GM18519 (cell line): Measurements from ENCODE around the gene TBC1D3G.
"Not testable (repeated sequence)": the region's sequence is repeated elsewhere in the genome, so short reads cannot be mapped to it uniquely, and the experiment has no call there.

ENCODE experiments used
- ATAC-seq: cut with Tn5 transposase; IDR thresholded peaks from one replicate; pipeline ENCODE4 v1.9.1; 2021; ENCODE audit warnings: mild to moderate bottlenecking, moderate library complexity; ENCODE audit not compliant: unreplicated experiment, low FRiP score

The TBC1D3G gene

DNA sequence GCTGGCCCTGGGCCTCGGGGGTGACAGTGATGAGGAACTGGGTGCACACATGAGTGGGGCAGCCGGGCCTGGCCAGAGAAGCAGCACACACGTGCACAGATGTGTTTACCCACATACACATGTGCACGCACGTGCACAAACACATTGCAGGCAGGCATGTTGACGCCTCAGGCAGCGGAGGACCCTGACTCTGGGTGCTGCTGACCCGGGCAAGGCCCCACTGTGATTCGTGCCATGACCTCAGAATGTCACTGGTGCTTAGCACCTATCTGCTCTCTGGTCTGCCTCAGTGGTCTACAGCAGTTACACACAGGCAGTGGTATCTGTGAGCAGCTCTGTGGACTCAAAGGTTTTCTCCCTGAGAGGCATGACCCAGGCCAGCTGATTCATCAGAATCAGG lies at the start of gene TBC1D3G:
TSS of gene TBC1D3G (plus strand) at position 301 of the 400 bp plus-strand sequence. CDS start 1,528 bp downstream, outside the sequence.
- not testable (repeated sequence) for ATAC-seq

DNA sequence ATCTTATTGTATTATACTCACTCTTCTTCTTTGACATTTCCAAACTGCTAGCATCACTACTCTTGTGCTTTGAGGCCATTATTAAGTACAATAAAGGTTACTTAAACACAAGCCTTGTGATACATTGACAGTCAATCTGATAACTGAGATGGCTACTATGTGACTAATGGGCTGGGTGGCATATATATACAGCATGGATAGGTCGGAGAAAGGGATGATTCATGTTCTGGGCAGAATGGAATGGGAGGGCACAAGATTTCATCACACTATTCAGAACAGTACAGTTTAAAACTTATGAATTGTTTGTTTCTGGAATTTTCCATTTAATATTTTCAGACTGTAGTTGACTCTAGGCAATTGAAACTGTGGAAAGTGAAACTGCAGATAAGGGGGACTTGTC lies 40.4 kb upstream of the TBC1D3G start:
- not testable (repeated sequence) for ATAC-seq

GRCh38 chr17:36284219-36284618 lies 39.5 kb upstream of the TBC1D3G start:
- ATAC-seq = not testable (repeated sequence)

- ATAC-seq = not testable (repeated sequence)
Observed at GRCh38 chr17:36289965-36290612, 33.6 kb upstream of the TBC1D3G start.

- not testable (repeated sequence) for ATAC-seq
Observed at GRCh38 chr17:36295161-36295560, 28.5 kb upstream of the TBC1D3G start.

DNA sequence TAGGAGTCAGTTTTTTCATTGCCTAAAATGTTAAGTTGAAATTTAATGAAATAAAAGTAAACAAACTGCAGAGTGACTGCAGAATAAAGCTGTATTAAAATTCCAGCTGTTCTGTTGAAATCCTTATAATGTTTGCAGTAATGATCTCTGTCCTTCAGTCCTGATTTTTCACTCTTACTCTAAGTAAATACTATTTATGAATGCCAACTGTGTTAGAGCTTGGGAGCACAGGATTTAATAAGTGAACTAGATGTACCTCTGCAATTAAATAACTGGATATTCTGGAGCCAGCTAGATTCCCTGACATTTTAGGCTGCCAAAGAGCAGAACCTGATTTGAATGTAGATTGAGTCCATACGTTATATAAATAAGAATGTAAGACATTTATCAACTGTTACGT lies 7.9 kb upstream of the TBC1D3G start:
- ATAC-seq = not testable (repeated sequence)

DNA sequence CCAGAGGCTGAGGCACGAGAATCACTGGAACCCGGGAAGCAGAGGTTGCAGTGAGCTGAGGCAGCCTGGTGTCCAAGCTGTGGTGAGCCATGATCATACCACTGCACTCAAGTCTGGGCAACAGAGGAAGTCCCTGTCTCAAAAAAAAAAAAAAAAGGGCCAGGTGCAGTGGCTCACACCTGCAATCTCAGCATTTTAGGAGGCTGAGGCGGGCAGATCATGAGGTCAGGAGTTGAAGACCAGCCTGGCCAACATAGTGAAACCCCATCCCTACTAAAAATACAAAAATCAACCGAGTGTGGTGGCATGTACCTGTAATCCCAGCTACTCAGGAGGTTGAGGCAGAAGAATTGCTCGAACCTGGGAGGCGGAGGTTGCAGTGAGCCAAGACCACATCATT lies 38.8 kb downstream of the TBC1D3G start:
- not testable (repeated sequence) for ATAC-seq

DNA sequence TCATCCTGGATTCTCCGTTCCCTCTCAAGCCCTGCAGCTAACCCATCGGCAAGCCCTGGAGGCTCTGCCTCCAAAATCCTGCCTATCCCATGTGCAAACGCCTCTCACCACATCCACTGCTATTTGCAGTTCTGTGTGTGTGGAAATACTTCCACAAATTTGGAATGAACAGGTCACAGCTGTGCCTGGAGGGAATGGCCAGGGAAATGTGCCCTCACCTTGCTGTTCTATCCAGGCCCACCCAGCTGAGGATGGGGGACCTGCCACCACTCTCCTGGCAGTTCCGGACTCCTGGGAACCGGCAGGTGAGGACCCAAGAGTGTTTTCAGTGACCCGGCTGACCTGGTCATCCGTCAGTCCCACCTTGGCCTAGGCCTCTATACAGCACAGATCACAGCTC lies 52.3 kb downstream of the TBC1D3G start:
- ATAC-seq = not testable (repeated sequence)
